GM18873 (cell line): ENCODE data around the gene KAZN.

Source experiments
- ATAC-seq: cut with Tn5 transposase; IDR thresholded peaks from one replicate; pipeline ENCODE4 v1.9.1; 2021; ENCODE audit warnings: mild to moderate bottlenecking, moderate library complexity, moderate number of reproducible peaks; ENCODE audit not compliant: unreplicated experiment, low FRiP score

Gene KAZN

GRCh38 chr1:14611792-14612191 is 13.3 kb downstream of the KAZN start:
- no peak for ATAC-seq

GRCh38 chr1:14612256-14612655 is 13.8 kb downstream of the KAZN start:
- no peak for ATAC-seq

GRCh38 chr1:14613926-14614325 is 15.4 kb downstream of the KAZN start:
- no peak for ATAC-seq

GRCh38 chr1:14614341-14614740 is 15.9 kb downstream of the KAZN start:
- ATAC-seq, result no peak

GRCh38 chr1:14615549-14616218 is 17.2 kb downstream of the KAZN start:
- ATAC-seq, result no peak

GRCh38 chr1:14616632-14617396 is 18.3 kb downstream of the KAZN start:
- no peak for ATAC-seq

- ATAC-seq, result no peak
Observed at GRCh38 chr1:14617791-14618190, 19.3 kb downstream of the KAZN start.

GRCh38 chr1:14620941-14621340 is 22.5 kb downstream of the KAZN start:
- ATAC-seq, result no peak

- no peak for ATAC-seq
Observed at GRCh38 chr1:14623090-14623489, 24.6 kb downstream of the KAZN start.

GRCh38 chr1:14624941-14625340 is 26.5 kb downstream of the KAZN start:
- no peak for ATAC-seq

- ATAC-seq, result no peak
Observed at GRCh38 chr1:14625572-14625971, 27.1 kb downstream of the KAZN start.

GRCh38 chr1:14625996-14626395 is 27.5 kb downstream of the KAZN start:
- ATAC-seq, result no peak

GRCh38 chr1:14626869-14627607 is 28.6 kb downstream of the KAZN start:
- no peak for ATAC-seq

- ATAC-seq, result no peak
Observed at GRCh38 chr1:14627608-14628489, 29.4 kb downstream of the KAZN start.

GRCh38 chr1:14629363-14630014 is 31.0 kb downstream of the KAZN start:
- no peak for ATAC-seq

- ATAC-seq, result no peak
Observed at GRCh38 chr1:14630986-14631385, 32.5 kb downstream of the KAZN start.

- ATAC-seq, result no peak
Observed at GRCh38 chr1:14631421-14631820, 32.9 kb downstream of the KAZN start.

- no peak for ATAC-seq
Observed at GRCh38 chr1:14634486-14634885, 36.0 kb downstream of the KAZN start.

GRCh38 chr1:14635421-14635820 is 36.9 kb downstream of the KAZN start:
- no peak for ATAC-seq
